K562 (cell line): ENCODE measurements around the gene DNAJB7. TPM values are rescaled to one million over a fixed set of nuclear protein-coding genes. Genes with fewer than 3 reads are reported as not detected.

Experiments
- ATAC-seq: fragments of 200-7000 bp; cut with Tn5 transposase; 3 replicates; pipeline ENCODE4 v1.9.1; 2020; ENCODE audit warnings: moderate library complexity
- BruUV-seq: library from RNA; stranded (reverse); fragments of 400-500 nt; replicated peaks from 2 replicates; lab custom pipeline; 2021; lab: Mats Ljungman, UMichigan
- CTCF ChIA-PET: fragments of 300-600 bp; formaldehyde crosslinking; extraction: SDS; loops from one replicate; lab custom pipeline; 2021; ENCODE audit warnings: low intra/inter-chr PET ratio; lab: Yijun Ruan, JAX
- POLR2A ChIA-PET: fragments of 300-600, 350-650 bp; sonication (Branson Sonifier 250); formaldehyde crosslinking; extraction: SDS; loops from one replicate; lab custom pipeline; 2021; ENCODE audit warnings: antibody characterized with exemption, inconsistent platforms; lab: Yijun Ruan, JAX
- DNase-seq, 4 experiments: peaks; one replicate each; pipeline versions ENCODE4 v3.0.0 to v3.0.0-alpha.2; 2011 to 2018; ENCODE audit warnings: low spot score in 3 of 4, mixed read lengths in 3 of 4; ENCODE audit errors: extremely low read depth in 1 of 4
- FAIRE-seq: peaks from 2 replicates; lab custom pipeline; 2011; peaks lifted over from hg19 to GRCh38; lab: Jason Lieb, UNC
- H2AFZ ChIP-seq: 2 replicates; pipeline ENCODE4 v1.6.0; 2011; ENCODE audit warnings: low read depth, low read length, control low read depth, inconsistent platforms
- H3K27ac ChIP-seq: fragments of 200-600 bp; 3 replicates; pipeline ENCODE4 v1.8.0; 2011; ENCODE audit warnings: low read depth, mild to moderate bottlenecking, control low read depth, inconsistent platforms, low read length, moderate library complexity, mixed read lengths; ENCODE audit errors: extremely low read depth
- H3K27me3 ChIP-seq, 2 experiments: fragments of 300-600 bp in 1 of 2; 2 replicates in 1 of 2; 3 replicates in 1 of 2; pipeline versions ENCODE4 v1.6.0 to v1.8.0; 2011; ENCODE audit warnings: inconsistent platforms in 2 of 2, low read length in 2 of 2, mild to moderate bottlenecking in 1 of 2, mixed read lengths in 1 of 2, moderate library complexity in 1 of 2; ENCODE audit not compliant: control insufficient read depth in 2 of 2, insufficient read depth in 2 of 2
- H3K36me3 ChIP-seq: fragments of 300-600 bp; 3 replicates; pipeline ENCODE4 v1.8.0; 2011; ENCODE audit warnings: mild to moderate bottlenecking, low read length, inconsistent platforms; ENCODE audit not compliant: control insufficient read depth, insufficient read depth
- H3K4me1 ChIP-seq, 2 experiments: fragments of 200-600 bp in 1 of 2; replicated peaks in 1 of 2; 2 replicates in 1 of 2; 3 replicates in 1 of 2; pipeline versions ENCODE4 v1.5.1 to v1.8.0; 2011; ENCODE audit warnings: inconsistent platforms in 2 of 2, low read length in 2 of 2, mild to moderate bottlenecking in 1 of 2, mixed read lengths in 1 of 2, moderate library complexity in 1 of 2; ENCODE audit not compliant: control insufficient read depth in 2 of 2, insufficient read depth in 2 of 2
- H3K4me2 ChIP-seq: 2 replicates; pipeline ENCODE4 v1.6.1; 2011; ENCODE audit warnings: low read length, control low read depth, inconsistent platforms, mixed read lengths; ENCODE audit not compliant: insufficient read depth
- H3K4me3 ChIP-seq: fragments of 200-600 bp; sonication (generic), shearing (Covaris generic); 2 replicates; pipeline ENCODE4 v1.5.1; 2016; ENCODE audit warnings: control low read depth, inconsistent platforms
- H3K79me2 ChIP-seq: fragments of 200-600 bp; 3 replicates; pipeline ENCODE4 v1.8.0; 2011; ENCODE audit warnings: low read length, inconsistent platforms; ENCODE audit not compliant: control insufficient read depth, insufficient read depth
- H3K9ac ChIP-seq, 2 experiments: 2 replicates each; pipeline versions ENCODE4 v1.6.0 to v1.6.1; 2011; ENCODE audit warnings: low read depth in 2 of 2, low read length in 2 of 2, control low read depth in 1 of 2, inconsistent platforms in 1 of 2, mild to moderate bottlenecking in 1 of 2, mixed read lengths in 1 of 2; ENCODE audit not compliant: insufficient read depth in 1 of 2
- H3K9me1 ChIP-seq: one replicate; pipeline ENCODE4 v1.6.0; 2011; ENCODE audit warnings: inconsistent platforms, mild to moderate bottlenecking, low read length, moderate library complexity; ENCODE audit not compliant: control insufficient read depth, insufficient read depth
- H3K9me3 ChIP-seq: replicated peaks from 2 replicates; pipeline ENCODE4 v1.5.1; 2011; ENCODE audit warnings: low read depth, low read length, inconsistent platforms; ENCODE audit not compliant: control insufficient read depth, insufficient read depth
- H4K20me1 ChIP-seq: replicated peaks from 2 replicates; pipeline ENCODE4 v1.6.1; 2011; ENCODE audit warnings: low read length, inconsistent platforms, mixed read lengths; ENCODE audit not compliant: control insufficient read depth, insufficient read depth
- PTTG1 ChIP-seq: fragments of 450-650 bp; IDR thresholded peaks from 2 replicates; pipeline ENCODE4 v1.6.1; 2016; ENCODE audit warnings: low read depth, mild to moderate bottlenecking, missing genetic modification characterization, missing compliant biosample characterization
- PYGO2 ChIP-seq: fragments of 450-650 bp; IDR thresholded peaks from 2 replicates; pipeline ENCODE4 v1.6.1; 2016; ENCODE audit warnings: mild to moderate bottlenecking, missing genetic modification characterization, moderate library complexity, missing compliant biosample characterization
- RBM14 ChIP-seq: fragments of 200-400 bp; formaldehyde crosslinking; IDR thresholded peaks from 2 replicates; pipeline ENCODE4 v1.6.1; 2018; ENCODE audit warnings: low read depth, mild to moderate bottlenecking, low read length, moderate library complexity, borderline replicate concordance; ENCODE audit not compliant: insufficient read depth
- TCF3 ChIP-seq: sonication (generic); formaldehyde crosslinking; IDR thresholded peaks from 2 replicates; pipeline ENCODE4 v1.4.0; 2020; ENCODE audit warnings: mild to moderate bottlenecking, missing genetic modification reagents
- WGBS: fragments of 100-300 bp; shearing (Covaris generic); methylation state at CpG from one replicate; pipeline ENCODE4 v1.1.6; 2016; ENCODE audit warnings: low coverage, mixed read lengths; ENCODE audit not compliant: insufficient coverage; ENCODE audit errors: missing lambda C conversion rate; 5-methylcytosine and 5-hydroxymethylcytosine counted together
- in situ Hi-C: fragments of 300-500 bp; cut with MboI; formaldehyde crosslinking; loops from 4 replicates; pipeline ENCODE4 v1.15.0; 2018; ENCODE audit warnings: inconsistent platforms, mixed read lengths
- intact Hi-C: fragments of 100-400 bp; cut with micrococcal nuclease; formaldehyde crosslinking; loops from 2 replicates; pipeline ENCODE4 v1.14.2; 2022
- polyA plus RNA-seq, 8 experiments: library from polyadenylated mRNA; depleted of rRNA in 4 of 8; stranded (reverse) in 5 of 8; unstranded in 3 of 8; fragments of >200 nt; fragmentation: Nextera tagmentation in 2 of 8; fragmentation: Illumina TruSeq in 1 of 8; extraction: Ambion mirVana in 2 of 8; extraction: Trizol in 1 of 8; gene quantifications; 2 replicates each; pipeline versions ENCODE4 v1.2.1 to v1.2.3, GENCODE V29; 2011 to 2014; ENCODE audit warnings: inconsistent platforms in 1 of 8, missing spikeins in 1 of 8
- total RNA-seq, 7 experiments: library from RNA; depleted of rRNA in 6 of 7; stranded (reverse); fragments of >200 nt in 6 of 7; fragmentation: Illumina TruSeq in 2 of 7; extraction: Trizol in 2 of 7; gene quantifications; 2 replicates each; pipeline versions ENCODE4 v1.2.1 to v1.2.3, GENCODE V29; 2011 to 2021; ENCODE audit warnings: low replicate concordance in 1 of 7
- TF ChIP-seq, protein P1 (sequence below): fragments of 250-450 bp; sonication (Bioruptor Pico); IDR thresholded peaks from 2 replicates; pipeline ENCODE4 v1.5.0; 2021; ENCODE audit warnings: mild to moderate bottlenecking, borderline replicate concordance
- TF ChIP-seq, protein P2 (sequence below): fragments of 250-450 bp; sonication (Bioruptor Pico); IDR thresholded peaks from 2 replicates; pipeline ENCODE4 v1.4.0; 2020; ENCODE audit warnings: mild to moderate bottlenecking, moderate library complexity
- TF ChIP-seq, protein P3 (sequence below), 3 experiments: fragments of 200-800 bp in 1 of 3; fragments of 250-450 bp in 1 of 3; fragments of 450-650 bp in 1 of 3; sonication (Bioruptor Pico) in 1 of 3; sonication (Bioruptor generic) in 1 of 3; formaldehyde crosslinking in 1 of 3; IDR thresholded peaks; 2 replicates each; pipeline versions ENCODE4 v1.6.1 to v1.8.0; 2016 to 2022; ENCODE audit warnings: mild to moderate bottlenecking in 2 of 3, missing genetic modification characterization in 2 of 3, missing compliant biosample characterization in 1 of 3, moderate library complexity in 1 of 3

Gene DNAJB7
- total and polyA plus RNA-seq, 9 of the 15 experiments (the other 6 are each of a cell fraction or from before 2014, with no cell fraction given), result 0.13 to 0.21 TPM; not detected in 7

DNA sequence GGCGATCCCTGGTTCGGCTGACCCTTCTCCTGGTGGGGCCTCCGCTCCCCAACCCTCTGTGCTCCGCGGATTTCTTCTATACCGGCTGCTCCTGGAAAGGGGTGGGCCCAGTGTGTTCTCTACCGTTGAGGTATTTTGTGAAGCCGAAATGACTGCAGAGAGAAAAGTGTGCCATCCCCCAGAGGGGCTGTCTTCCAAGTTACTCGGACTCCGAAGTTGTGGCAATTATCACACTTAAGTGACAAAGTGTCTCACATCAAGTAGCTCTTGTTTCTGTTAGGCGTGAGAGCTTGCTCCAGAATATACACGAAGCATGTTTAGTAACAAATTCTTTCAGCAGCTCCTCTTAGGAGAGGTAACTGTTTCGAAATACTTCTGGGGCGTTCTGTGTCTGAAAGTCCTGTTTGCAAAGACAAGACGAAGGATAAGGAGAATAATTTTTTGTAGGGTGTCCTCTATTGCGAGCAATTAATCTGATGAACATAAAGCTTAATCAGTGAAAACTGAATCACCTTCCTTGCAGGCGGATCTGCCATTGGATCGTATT lies 4.5 kb downstream of the DNAJB7 start:
- TF ChIP-seq TCF3, result 0 out of 2 replicates have a peak, but pooled peaks have one; percentile 3
- TF ChIP-seq PYGO2, result no peak
- TF ChIP-seq, protein P1, sequence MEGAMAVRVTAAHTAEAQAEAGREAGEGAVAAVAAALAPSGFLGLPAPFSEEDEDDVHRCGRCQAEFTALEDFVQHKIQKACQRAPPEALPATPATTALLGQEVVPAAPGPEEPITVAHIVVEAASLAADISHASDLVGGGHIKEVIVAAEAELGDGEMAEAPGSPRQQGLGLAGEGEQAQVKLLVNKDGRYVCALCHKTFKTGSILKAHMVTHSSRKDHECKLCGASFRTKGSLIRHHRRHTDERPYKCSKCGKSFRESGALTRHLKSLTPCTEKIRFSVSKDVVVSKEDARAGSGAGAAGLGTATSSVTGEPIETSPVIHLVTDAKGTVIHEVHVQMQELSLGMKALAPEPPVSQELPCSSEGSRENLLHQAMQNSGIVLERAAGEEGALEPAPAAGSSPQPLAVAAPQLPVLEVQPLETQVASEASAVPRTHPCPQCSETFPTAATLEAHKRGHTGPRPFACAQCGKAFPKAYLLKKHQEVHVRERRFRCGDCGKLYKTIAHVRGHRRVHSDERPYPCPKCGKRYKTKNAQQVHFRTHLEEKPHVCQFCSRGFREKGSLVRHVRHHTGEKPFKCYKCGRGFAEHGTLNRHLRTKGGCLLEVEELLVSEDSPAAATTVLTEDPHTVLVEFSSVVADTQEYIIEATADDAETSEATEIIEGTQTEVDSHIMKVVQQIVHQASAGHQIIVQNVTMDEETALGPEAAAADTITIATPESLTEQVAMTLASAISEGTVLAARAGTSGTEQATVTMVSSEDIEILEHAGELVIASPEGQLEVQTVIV, result no peak
- TF ChIP-seq RBM14, result no peak
- TF ChIP-seq, protein P2, sequence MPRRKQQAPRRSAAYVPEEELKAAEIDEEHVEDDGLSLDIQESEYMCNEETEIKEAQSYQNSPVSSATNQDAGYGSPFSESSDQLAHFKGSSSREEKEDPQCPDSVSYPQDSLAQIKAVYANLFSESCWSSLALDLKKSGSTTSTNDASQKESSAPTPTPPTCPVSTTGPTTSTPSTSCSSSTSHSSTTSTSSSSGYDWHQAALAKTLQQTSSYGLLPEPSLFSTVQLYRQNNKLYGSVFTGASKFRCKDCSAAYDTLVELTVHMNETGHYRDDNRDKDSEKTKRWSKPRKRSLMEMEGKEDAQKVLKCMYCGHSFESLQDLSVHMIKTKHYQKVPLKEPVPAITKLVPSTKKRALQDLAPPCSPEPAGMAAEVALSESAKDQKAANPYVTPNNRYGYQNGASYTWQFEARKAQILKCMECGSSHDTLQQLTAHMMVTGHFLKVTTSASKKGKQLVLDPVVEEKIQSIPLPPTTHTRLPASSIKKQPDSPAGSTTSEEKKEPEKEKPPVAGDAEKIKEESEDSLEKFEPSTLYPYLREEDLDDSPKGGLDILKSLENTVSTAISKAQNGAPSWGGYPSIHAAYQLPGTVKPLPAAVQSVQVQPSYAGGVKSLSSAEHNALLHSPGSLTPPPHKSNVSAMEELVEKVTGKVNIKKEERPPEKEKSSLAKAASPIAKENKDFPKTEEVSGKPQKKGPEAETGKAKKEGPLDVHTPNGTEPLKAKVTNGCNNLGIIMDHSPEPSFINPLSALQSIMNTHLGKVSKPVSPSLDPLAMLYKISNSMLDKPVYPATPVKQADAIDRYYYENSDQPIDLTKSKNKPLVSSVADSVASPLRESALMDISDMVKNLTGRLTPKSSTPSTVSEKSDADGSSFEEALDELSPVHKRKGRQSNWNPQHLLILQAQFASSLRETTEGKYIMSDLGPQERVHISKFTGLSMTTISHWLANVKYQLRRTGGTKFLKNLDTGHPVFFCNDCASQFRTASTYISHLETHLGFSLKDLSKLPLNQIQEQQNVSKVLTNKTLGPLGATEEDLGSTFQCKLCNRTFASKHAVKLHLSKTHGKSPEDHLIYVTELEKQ (CRISPR knock-in tag), result no peak
- TF ChIP-seq, protein P3, sequence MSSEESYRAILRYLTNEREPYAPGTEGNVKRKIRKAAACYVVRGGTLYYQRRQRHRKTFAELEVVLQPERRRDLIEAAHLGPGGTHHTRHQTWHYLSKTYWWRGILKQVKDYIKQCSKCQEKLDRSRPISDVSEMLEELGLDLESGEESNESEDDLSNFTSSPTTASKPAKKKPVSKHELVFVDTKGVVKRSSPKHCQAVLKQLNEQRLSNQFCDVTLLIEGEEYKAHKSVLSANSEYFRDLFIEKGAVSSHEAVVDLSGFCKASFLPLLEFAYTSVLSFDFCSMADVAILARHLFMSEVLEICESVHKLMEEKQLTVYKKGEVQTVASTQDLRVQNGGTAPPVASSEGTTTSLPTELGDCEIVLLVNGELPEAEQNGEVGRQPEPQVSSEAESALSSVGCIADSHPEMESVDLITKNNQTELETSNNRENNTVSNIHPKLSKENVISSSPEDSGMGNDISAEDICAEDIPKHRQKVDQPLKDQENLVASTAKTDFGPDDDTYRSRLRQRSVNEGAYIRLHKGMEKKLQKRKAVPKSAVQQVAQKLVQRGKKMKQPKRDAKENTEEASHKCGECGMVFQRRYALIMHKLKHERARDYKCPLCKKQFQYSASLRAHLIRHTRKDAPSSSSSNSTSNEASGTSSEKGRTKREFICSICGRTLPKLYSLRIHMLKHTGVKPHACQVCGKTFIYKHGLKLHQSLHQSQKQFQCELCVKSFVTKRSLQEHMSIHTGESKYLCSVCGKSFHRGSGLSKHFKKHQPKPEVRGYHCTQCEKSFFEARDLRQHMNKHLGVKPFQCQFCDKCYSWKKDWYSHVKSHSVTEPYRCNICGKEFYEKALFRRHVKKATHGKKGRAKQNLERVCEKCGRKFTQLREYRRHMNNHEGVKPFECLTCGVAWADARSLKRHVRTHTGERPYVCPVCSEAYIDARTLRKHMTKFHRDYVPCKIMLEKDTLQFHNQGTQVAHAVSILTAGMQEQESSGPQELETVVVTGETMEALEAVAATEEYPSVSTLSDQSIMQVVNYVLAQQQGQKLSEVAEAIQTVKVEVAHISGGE (CRISPR knock-in tag; IDR thresholded peaks at IDR 0.05), result 0 out of 6 replicates have a peak, but pooled peaks of 1 of the 3 experiments have one; percentile 24
- no peak for TF ChIP-seq PTTG1 (tag)
- Histone ChIP-seq H4K20me1 (no peaks in the 10 kb centered on the region; the same call in 1 of the 2 replicates), H3K36me3 (peaks cover 37% of the 10 kb centered on the region), H3K4me2 (peak overlapping the region; percentile 88), H3K9me3 (no peaks in the 10 kb centered on the region), H3K9me1 (no peaks in the 10 kb centered on the region), H3K4me3 (peak overlapping the region; percentile 88), H3K9ac (peak overlapping the region; percentile 91 to 94), H3K79me2 (peaks cover 82% of the 10 kb centered on the region), H3K4me1 (peaks cover 7 to 10% of the 10 kb centered on the region in 2 experiments; a peak in 3 of 5 replicates), H2AFZ (peak overlapping the region; percentile 91), H3K27ac (peak overlapping the region; percentile 95), H3K27me3 (no peaks in the 10 kb centered on the region)
- BruUV-seq, result TSS peak; percentile 66
- DNase-seq (no peak), ATAC-seq (peak; percentile 6; the same call in 2 of the 3 replicates), FAIRE-seq (no peak)
- intact Hi-C loops, result loop anchor here (5.0 kb wide), 1 partner anchor 40 kb away; the partner anchor contains the start of gene SLC25A17
- POLR2A ChIA-PET, result interaction anchor here (0.6 to 2.8 kb wide), 4 partner anchors 9 to 174 kb away, joined by 3 to 11 read pairs (median 4); no protein-coding TSS in a partner anchor
- in situ Hi-C loops, result no loop called here
- CTCF ChIA-PET, result no interaction called here
- WGBS, result 0% methylated on average over 9 of the region's 18 CpGs
